Right ventricle myocardium superior (tissue), 1 donor: ENCODE measurements around the gene IFI16. TPM values are rescaled to one million over a fixed set of nuclear protein-coding genes. Genes with fewer than 3 reads are reported as not detected.

ENCODE experiments used
- ATAC-seq: fragments of 200-7000 bp; cut with Tn5 transposase; one replicate; pipeline ENCODE4 v1.9.1; 2020; ENCODE audit warnings: mild to moderate bottlenecking; ENCODE audit not compliant: poor library complexity
- DNase-seq: peaks from one replicate; pipeline ENCODE4 v3.0.0-alpha.2; 2020
- intact Hi-C: fragments of 100-400 bp; cut with DNase I; formaldehyde crosslinking; loops from one replicate; pipeline ENCODE4 v1.11.2; 2022
- long read RNA-seq: library from polyadenylated mRNA; unstranded; transcript quantifications from one replicate; pipeline ENCODE4 v2.0.0, GENCODE V29; 2021
- total RNA-seq: library from RNA; stranded (reverse); fragmentation: NEBNext Ultra II Directional; extraction: Animal tissue kit (Norgen Biotek cat#: 25700); gene quantifications from one replicate; pipeline ENCODE4 v1.2.1, GENCODE V29; 2021
- donor health status: DM: no; HTN: yes; CAD: no; lungs with severe emphysema.

Gene IFI16
- 21.1 TPM for total RNA-seq
- long read RNA-seq, transcript IFI16-201 (12 exons, 2,867 nt) = minor isoform, 7 of 19 reads
- long read RNA-seq, transcript IFI16-205 (11 exons, 2,704 nt) = major isoform, 8 of 19 reads
- long read RNA-seq, partial matches to known transcripts = 2 of 19 reads
- long read RNA-seq, other reads (novel, unspliced or antisense) = 2 of 19 reads

GRCh38 chr1:159009704-159010361 is at the start of gene IFI16:
Gene IFI16, plus strand, starts transcription at chr1:159009907. Its CDS starts 4,774 bp downstream, at chr1:159014681.
- intact Hi-C loops = no loop called here
- no peak for DNase-seq
- peak; percentile 92 for ATAC-seq

GRCh38 chr1:158961178-158961577 is 48.5 kb upstream of the IFI16 start:
- intact Hi-C loops = no loop called here
- DNase-seq = no peak
- ATAC-seq = no peak

GRCh38 chr1:158962983-158963382 is 46.7 kb upstream of the IFI16 start:
- intact Hi-C loops = no loop called here
- no peak for ATAC-seq
- DNase-seq = no peak

GRCh38 chr1:158969166-158969565 is 40.5 kb upstream of the IFI16 start:
- intact Hi-C loops = no loop called here
- DNase-seq (no peak), ATAC-seq (no peak)

- ATAC-seq (no peak), DNase-seq (no peak)
- intact Hi-C loops = no loop called here
These were observed 39.9 kb upstream of the IFI16 start for GRCh38 chr1:158969855-158970254.

- no peak for DNase-seq
- intact Hi-C loops = no loop called here
- ATAC-seq = no peak
These were observed 36.9 kb upstream of the IFI16 start for GRCh38 chr1:158972841-158973240.

GRCh38 chr1:158976219-158976618 is 33.5 kb upstream of the IFI16 start:
- DNase-seq (no peak), ATAC-seq (no peak)

GRCh38 chr1:158978730-158979129 is 31.0 kb upstream of the IFI16 start:
- no peak for ATAC-seq
- intact Hi-C loops = no loop called here
- DNase-seq = no peak

More at GRCh38 chr1:158976219-158976618, 33.5 kb upstream of the IFI16 start:
- intact Hi-C loops = no loop called here

- no peak for ATAC-seq
- intact Hi-C loops = no loop called here
- no peak for DNase-seq
These were observed 30.5 kb upstream of the IFI16 start for GRCh38 chr1:158979229-158979628.

GRCh38 chr1:158983235-158983634 is 26.5 kb upstream of the IFI16 start:
- DNase-seq (no peak), ATAC-seq (no peak)
- intact Hi-C loops = no loop called here

GRCh38 chr1:158984386-158984785 is 25.3 kb upstream of the IFI16 start:
- DNase-seq (no peak), ATAC-seq (no peak)
- intact Hi-C loops = no loop called here

GRCh38 chr1:158989424-158989823 is 20.3 kb upstream of the IFI16 start:
- DNase-seq (no peak), ATAC-seq (no peak)
- intact Hi-C loops = no loop called here

GRCh38 chr1:158992787-158993312 is 16.9 kb upstream of the IFI16 start:
- DNase-seq (no peak), ATAC-seq (no peak)
- intact Hi-C loops = loop anchor here (10.0 kb wide), 1 partner anchor 798 kb away; no protein-coding TSS in a partner anchor

GRCh38 chr1:158996998-158997397 is 12.7 kb upstream of the IFI16 start:
- intact Hi-C loops = loop anchor here (10.0 kb wide), 1 partner anchor 802 kb away; no protein-coding TSS in a partner anchor
- ATAC-seq (no peak), DNase-seq (no peak)

- intact Hi-C loops = loop anchor here (10.0 kb wide), 1 partner anchor 803 kb away; no protein-coding TSS in a partner anchor
- DNase-seq = no peak
- peak; percentile 19 for ATAC-seq
These were observed 11.5 kb upstream of the IFI16 start for GRCh38 chr1:158998037-158998780.

GRCh38 chr1:158998781-158999161 is 10.9 kb upstream of the IFI16 start:
- intact Hi-C loops = loop anchor here (10.0 kb wide), 1 partner anchor 804 kb away; no protein-coding TSS in a partner anchor
- DNase-seq (peak; percentile 70), ATAC-seq (peak; percentile 58)

GRCh38 chr1:158999316-159000069 is 10.2 kb upstream of the IFI16 start:
- ATAC-seq (peak; percentile 91), DNase-seq (peak; percentile 75)
- intact Hi-C loops = loop anchor here (10.0 kb wide), 1 partner anchor 805 kb away; no protein-coding TSS in a partner anchor

- ATAC-seq = peak; percentile 26
- intact Hi-C loops = no loop called here
- no peak for DNase-seq
These were observed 9.7 kb upstream of the IFI16 start for GRCh38 chr1:159000070-159000409.

- intact Hi-C loops = no loop called here
- ATAC-seq (peak; percentile 88), DNase-seq (peak; percentile 83)
These were observed 9.1 kb upstream of the IFI16 start for GRCh38 chr1:159000625-159001024.
